HFF-Myc (cell line): ENCODE data around the gene MED28.

Experiments used
- DNase-seq: peaks from one replicate; pipeline ENCODE4 v3.0.0-alpha.2; 2011; ENCODE audit warnings: low read depth; ENCODE audit errors: extremely low read depth
- H3K4me3 ChIP-seq: replicated peaks from 2 replicates; pipeline ENCODE4 v1.5.1; 2011; ENCODE audit warnings: low read depth, mild to moderate bottlenecking, control low read depth, low read length
- TF ChIP-seq, protein P1 (sequence below): IDR thresholded peaks from 2 replicates; pipeline ENCODE4 v1.5.1; 2012; ENCODE audit warnings: mild to moderate bottlenecking, low read depth, low read length, control low read depth; ENCODE audit errors: missing control alignments

Gene MED28

DNA sequence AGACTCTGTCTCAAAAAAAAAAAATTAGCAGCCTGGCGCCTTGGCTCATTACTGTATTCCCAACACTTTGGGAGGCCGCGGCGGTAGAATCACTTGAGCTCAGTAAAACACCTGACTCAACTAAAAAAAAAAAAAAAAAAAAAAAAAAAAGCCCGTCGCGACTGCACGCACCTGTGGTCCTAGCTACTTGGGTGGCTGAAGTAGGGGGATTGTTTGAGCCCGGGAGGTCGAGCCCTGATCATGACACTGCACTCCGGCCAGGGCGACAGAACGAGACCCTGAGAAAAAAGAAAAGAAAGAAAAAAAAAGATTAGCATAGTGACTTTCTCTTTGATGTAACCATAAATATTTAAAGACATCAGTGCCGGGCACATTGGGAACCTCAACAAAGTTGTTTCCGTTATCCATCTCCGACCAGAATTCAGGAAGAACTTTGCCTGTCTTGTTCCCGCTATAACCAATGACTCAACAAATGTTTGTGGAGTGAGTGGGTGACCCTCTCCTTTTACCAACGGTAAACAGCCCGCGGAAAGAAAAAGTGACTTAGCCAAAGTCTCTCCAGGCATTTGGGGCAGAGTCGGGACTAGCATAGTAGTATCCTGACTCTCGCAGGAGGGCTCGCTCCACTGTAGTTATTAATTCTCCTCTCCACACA, 553 bp upstream of the MED28 start:
- TF ChIP-seq, protein P1, sequence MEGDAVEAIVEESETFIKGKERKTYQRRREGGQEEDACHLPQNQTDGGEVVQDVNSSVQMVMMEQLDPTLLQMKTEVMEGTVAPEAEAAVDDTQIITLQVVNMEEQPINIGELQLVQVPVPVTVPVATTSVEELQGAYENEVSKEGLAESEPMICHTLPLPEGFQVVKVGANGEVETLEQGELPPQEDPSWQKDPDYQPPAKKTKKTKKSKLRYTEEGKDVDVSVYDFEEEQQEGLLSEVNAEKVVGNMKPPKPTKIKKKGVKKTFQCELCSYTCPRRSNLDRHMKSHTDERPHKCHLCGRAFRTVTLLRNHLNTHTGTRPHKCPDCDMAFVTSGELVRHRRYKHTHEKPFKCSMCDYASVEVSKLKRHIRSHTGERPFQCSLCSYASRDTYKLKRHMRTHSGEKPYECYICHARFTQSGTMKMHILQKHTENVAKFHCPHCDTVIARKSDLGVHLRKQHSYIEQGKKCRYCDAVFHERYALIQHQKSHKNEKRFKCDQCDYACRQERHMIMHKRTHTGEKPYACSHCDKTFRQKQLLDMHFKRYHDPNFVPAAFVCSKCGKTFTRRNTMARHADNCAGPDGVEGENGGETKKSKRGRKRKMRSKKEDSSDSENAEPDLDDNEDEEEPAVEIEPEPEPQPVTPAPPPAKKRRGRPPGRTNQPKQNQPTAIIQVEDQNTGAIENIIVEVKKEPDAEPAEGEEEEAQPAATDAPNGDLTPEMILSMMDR, result no peak
- H3K4me3 ChIP-seq, result peak overlapping the region; percentile 96
- peak; percentile 31 for DNase-seq

DNA sequence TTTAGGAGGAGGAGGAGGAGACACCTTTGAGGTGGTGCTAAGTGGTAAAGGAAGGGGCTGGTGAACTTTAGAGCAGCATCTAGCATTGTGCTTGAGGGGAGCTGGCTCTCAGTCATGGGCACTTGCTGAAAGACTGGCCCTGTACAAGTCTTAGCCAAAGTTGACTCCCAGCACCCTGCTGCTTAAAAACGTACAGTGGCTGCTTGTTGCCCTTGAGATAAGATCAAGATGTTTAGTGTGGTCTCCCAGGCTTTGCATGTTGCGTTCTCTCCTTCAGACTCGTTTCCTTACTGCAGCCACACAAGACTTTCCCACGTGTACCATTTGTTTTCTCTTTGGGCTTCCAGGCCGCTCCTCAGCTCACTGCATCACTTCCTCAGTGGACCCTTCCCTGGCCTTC, 1.8 kb downstream of the MED28 start:
- DNase-seq, result no peak
- TF ChIP-seq, protein P1, result no peak
- H3K4me3 ChIP-seq, result peak overlapping the region; percentile 96

DNA sequence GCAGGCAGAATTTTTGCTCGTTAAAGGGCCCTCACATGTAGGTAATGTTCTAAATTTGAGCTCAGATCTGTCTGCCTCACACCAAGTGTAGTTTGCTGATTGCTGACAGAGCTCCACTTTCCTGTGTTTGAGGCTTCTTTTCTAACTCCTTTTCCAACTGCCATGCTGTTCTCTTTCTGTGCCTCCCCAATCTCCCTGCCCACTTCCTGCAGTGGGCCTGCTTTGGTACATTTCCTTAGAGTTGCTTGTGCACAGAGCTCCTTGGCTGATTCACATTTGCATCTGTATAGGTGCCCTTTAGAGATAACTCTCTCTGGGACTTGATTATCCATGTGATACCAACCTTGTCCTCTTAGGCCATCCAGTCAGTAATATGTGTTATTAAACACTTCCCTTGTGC, 4.5 kb downstream of the MED28 start:
- no peak for DNase-seq
- H3K4me3 ChIP-seq, result peak overlapping the region; percentile 2; the same call in 1 of the 2 replicates
- TF ChIP-seq, protein P1, result no peak

DNA sequence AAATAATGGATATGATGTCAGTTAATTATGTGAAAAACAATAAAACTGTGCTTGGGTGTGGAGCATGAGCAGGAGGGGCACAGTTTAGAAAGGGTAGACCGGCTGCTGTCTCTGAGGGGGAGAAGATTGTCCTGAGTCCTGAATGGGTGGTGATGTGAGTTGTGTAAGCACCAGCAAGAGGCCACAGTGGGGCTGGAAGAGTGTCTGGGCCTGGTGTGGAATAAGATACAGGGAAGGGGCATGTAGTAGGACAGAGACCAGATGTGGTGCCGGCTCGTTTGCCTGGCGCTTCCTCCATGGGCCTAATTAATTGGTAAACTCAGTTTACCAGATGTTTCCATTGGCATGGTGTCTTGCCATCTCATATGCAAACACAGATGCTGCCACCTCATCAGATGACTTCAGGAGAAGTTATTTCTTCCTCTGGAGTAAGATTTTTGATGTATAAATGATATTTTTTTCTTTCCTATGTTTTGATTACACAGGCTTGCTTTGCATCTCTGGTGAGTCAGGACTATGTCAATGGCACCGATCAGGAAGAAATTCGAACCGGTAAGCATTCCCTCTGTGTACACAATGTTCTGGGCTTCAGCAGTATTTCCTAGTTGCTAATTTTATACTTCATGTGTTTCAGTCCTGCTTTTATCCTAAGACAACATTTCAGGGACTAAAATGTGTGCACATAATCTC, 5.1 kb downstream of the MED28 start:
- DNase-seq, result no peak
- no peak overlapping the region for H3K4me3 ChIP-seq
- TF ChIP-seq, protein P1, result no peak

DNA sequence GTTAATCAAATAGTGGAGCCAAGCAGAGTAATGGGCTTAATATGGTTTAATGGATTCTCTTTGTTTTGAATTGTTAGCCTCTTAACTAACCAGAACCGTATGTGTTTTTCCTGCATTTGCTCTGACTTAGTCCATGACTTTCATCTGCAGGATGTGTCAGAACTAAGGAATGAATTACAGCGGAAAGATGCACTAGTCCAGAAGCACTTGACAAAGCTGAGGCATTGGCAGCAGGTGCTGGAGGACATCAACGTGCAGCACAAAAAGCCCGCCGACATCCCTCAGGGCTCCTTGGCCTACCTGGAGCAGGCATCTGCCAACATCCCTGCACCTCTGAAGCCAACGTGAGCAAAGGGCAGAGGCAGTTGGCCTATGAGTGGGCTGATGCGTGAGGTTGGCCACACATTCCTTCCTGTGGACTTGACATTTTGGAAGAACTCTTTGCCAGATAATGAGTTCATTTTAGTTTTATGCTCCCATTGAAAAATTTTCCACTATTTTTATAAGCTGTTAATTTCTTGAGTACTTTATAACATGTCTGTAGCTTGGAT, 9.1 kb downstream of the MED28 start:
- DNase-seq, result peak; percentile 75
- no peak overlapping the region for H3K4me3 ChIP-seq
- TF ChIP-seq, protein P1, result no peak

DNA sequence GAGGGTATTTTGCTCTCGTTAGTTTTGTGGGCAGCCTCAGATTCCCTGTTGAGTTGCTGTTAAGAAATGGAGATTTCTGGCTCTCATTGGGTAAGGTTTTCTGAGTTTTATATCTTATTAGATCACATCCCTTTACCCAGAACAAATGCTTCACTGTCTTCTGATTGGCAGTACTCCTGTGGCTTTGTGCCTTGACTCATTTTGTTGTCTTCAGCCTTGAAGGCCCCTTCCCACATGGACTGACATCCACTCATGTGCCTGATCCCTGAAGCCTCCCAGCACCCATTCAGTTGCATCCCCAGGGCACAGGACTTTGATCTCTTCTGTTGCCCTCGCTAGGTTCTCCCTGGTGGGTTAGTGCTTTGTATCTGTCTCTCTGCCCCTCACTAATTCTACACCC, 10.4 kb downstream of the MED28 start:
- TF ChIP-seq, protein P1, result no peak

More for the DNA sequence above, 10.4 kb downstream of the MED28 start:
- DNase-seq, result no peak
- no peak overlapping the region for H3K4me3 ChIP-seq
